BLaER1 treated with 17β-estradiol and CSF1 and Interleukin-3, amounts not matched to agents 10 nM and 100 nM (cell line): ENCODE data around the gene KCNH5.
A peak's percentile ranks its signal among the peaks of the same experiment; 100 is the strongest.

Experiments used
- H3K27ac ChIP-seq, 11 experiments: shearing (Covaris generic); formaldehyde crosslinking; 2 replicates each; pipeline ENCODE4 v1.8.1; 2022
- H3K27me3 ChIP-seq, 11 experiments: shearing (Covaris generic); formaldehyde crosslinking; 2 replicates each; pipeline ENCODE4 v1.8.1; 2022
- H3K36me3 ChIP-seq, 11 experiments: shearing (Covaris generic); formaldehyde crosslinking; 2 replicates each; pipeline ENCODE4 v1.8.1; 2022
- H3K4me1 ChIP-seq, 10 experiments: shearing (Covaris generic); formaldehyde crosslinking; 2 replicates each; pipeline ENCODE4 v1.8.1; 2022
- H3K4me2 ChIP-seq, 11 experiments: shearing (Covaris generic); formaldehyde crosslinking; 2 replicates each; pipeline ENCODE4 v1.8.1; 2022
- H3K4me3 ChIP-seq, 10 experiments: shearing (Covaris generic); formaldehyde crosslinking; 2 replicates each; pipeline ENCODE4 v1.8.1; 2022
- H3K9ac ChIP-seq, 11 experiments: shearing (Covaris generic); formaldehyde crosslinking; 2 replicates each; pipeline ENCODE4 v1.8.1; 2022
- H3K9me3 ChIP-seq, 11 experiments: shearing (Covaris generic); formaldehyde crosslinking; replicated peaks in 1 of 11; 2 replicates each; pipeline ENCODE4 v1.8.1; 2022
- H4K20me1 ChIP-seq, 11 experiments: shearing (Covaris generic); formaldehyde crosslinking; 2 replicates each; pipeline ENCODE4 v1.8.1; 2022
- Cebpa-rat ChIP-seq, 11 experiments: shearing (Covaris generic); IDR thresholded peaks; 2 replicates each; pipeline ENCODE4 v1.8.1; 2022

Gene KCNH5

DNA sequence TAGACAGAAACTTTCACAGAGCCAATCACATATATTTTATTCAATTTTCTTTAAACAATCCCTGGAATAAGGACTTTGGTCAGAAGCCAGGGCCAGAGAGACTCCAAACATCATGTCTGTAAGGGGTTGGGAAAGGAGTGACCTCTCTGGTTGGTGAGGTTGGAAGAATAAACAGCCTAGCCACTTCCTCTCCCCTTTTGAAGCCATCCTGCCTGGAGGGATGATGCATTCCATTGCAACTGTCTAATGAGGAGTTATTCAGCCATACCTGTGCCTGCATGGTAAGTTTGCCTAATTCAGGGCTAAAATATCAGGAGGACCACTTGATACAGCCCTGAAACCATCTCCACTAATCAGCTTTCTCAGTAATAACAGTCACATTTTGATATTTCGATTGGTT, 299.8 kb downstream of the KCNH5 start:
- Histone ChIP-seq H3K27me3 (no peaks in the 10 kb centered on the region), H4K20me1 (no peaks in the 10 kb centered on the region; a peak in 1 of 22 replicates), H3K36me3 (no peaks in the 10 kb centered on the region), H3K9ac (no peak overlapping the region), H3K4me3 (no peak overlapping the region), H3K4me1 (peaks cover 0 to 16% (median 2%) of the 10 kb centered on the region in 10 experiments; a peak in 5 of 20 replicates), H3K9me3 (no peaks in the 10 kb centered on the region), H3K4me2 (peak overlapping the region in 1 of 11 experiments; percentile 37; a peak in 1 of 22 replicates), H3K27ac (no peak overlapping the region)
- no peak for TF ChIP-seq Cebpa-rat (IDR thresholded peaks at IDR 0.05)

DNA sequence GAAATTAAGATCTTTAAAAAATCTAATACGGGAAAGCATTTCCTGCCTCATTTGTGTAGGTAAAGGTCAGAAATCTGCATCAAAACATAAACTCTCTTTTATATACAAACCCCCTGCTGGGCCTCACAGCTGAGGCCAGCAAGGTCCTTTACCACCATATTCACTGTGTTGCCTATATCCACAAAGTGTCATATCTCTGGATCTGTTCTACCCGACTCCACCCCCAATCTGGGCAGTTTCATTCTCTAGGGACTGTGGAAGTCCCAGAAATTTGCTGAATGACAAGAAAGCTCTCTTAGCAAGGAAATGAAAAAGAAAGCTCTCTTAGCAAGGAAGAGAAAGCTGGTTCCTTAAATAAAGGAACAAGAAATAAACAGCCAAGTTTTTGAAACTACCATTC, 301.7 kb downstream of the KCNH5 start:
- H3K4me3 ChIP-seq, result no peak overlapping the region
- peak overlapping the region in 2 of 11 experiments; percentile 42 to 46; a peak in 3 of 22 replicates for H3K4me2 ChIP-seq
- H3K9me3 ChIP-seq, result no peaks in the 10 kb centered on the region
- no peaks in the 10 kb centered on the region for H3K36me3 ChIP-seq
- no peak overlapping the region for H3K9ac ChIP-seq
- TF ChIP-seq Cebpa-rat (IDR thresholded peaks at IDR 0.05), result no peak
- no peaks in the 10 kb centered on the region; a peak in 1 of 22 replicates for H4K20me1 ChIP-seq
- 0 out of 22 replicates have a peak overlapping the region, but pooled peaks of 1 of the 11 experiments have one; percentile 6 for H3K27ac ChIP-seq
- H3K27me3 ChIP-seq, result no peaks in the 10 kb centered on the region
- peaks cover 0 to 16% (median 2%) of the 10 kb centered on the region in 10 experiments; a peak in 5 of 20 replicates for H3K4me1 ChIP-seq

DNA sequence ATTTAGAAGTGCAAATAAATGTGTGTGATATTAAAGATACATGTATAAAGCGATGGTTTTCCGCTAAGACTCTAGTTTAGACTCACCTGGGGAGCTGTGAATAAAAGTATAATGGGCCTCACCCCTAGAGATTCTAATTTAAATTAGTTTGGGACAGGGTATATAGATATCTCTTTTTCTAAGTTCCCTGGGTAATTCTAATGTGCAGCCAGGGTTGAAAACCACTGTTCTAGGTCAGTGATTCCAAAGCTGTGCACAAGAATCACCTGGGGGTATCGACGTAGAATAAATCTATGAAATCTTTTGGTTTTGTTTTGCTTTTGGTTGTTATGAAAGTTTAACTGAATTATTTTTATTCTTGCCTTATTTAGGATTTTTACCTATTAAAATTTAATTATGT, 302.1 kb downstream of the KCNH5 start:
- H3K4me1 ChIP-seq, result peaks cover 0 to 16% (median 2%) of the 10 kb centered on the region in 10 experiments; a peak in 5 of 20 replicates
- no peak for TF ChIP-seq Cebpa-rat (IDR thresholded peaks at IDR 0.05)
- no peak overlapping the region for H3K27ac ChIP-seq
- H3K9me3 ChIP-seq, result no peaks in the 10 kb centered on the region
- no peaks in the 10 kb centered on the region for H3K27me3 ChIP-seq
- no peaks in the 10 kb centered on the region for H4K20me1 ChIP-seq
- no peak overlapping the region for H3K9ac ChIP-seq
- H3K36me3 ChIP-seq, result no peaks in the 10 kb centered on the region
- H3K4me3 ChIP-seq, result no peak overlapping the region
- no peak overlapping the region for H3K4me2 ChIP-seq

DNA sequence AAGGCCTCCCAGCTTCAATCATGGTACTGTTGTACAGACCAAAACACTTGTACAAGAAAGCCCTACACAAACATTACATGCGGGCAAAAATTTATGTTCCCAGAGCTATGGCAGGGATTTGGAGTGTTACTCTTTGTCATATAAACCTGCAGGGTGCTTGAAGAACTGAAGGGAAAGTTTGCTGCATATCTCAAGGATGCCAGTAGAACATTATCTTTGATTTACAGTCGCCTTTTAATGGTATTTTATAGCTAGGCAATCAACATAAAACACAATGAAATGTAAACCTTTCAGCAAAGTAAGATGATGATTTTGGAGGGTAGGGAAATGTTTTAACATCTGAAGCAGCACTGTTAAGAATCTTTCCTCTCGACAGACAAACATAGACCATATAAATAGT, 305.6 kb downstream of the KCNH5 start:
- TF ChIP-seq Cebpa-rat (IDR thresholded peaks at IDR 0.05), result no peak
- Histone ChIP-seq H3K4me3 (no peak overlapping the region), H4K20me1 (no peaks in the 10 kb centered on the region)

DNA sequence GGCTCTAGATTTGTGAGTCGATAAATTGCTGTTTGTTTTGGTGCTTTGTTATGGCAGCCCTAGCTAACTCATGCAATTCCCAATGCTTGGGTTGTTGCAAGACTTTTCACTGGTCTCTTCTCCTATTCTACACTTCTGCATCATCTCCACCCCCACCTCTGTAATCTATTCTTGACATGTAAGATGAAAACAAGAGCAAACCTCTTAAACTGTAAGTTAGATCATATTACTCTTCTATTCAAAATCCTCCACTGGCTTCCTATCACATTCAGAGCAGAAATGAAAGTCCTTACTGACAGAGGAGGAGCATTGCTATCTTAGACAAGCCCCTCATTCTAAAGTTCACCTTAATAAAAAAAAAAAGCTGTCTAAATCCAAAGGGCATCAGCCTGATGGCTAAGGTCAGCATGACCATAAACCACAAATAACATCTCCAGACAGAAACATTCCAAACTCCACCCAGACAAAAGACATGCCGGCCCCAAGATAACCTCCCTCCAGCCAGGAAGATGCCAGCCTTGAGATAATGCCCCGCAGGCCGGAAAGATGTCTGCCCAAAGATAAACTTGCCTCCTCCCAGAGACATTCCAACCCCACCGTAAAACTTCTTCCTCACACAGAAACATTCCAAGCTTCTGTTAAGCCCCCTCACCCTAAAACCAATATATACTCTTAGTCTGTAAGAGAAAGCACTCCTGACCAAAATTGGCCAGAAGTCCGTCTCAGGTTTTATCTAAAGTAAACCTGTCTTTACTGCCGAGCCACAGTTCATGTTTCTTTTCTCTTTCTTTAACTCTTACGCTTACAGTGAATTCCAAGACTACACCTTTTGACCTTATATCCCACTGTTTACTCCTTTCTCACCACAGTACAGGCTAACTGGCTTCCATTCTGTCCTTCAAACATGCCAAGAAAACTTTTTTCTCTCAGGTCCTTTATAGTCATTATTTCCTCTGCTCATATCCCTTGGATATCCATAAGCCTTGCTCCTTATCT, 308.9 kb downstream of the KCNH5 start:
- no peak overlapping the region for H3K4me2 ChIP-seq
- H3K27ac ChIP-seq, result no peak overlapping the region
- no peaks in the 10 kb centered on the region for H4K20me1 ChIP-seq
- H3K4me3 ChIP-seq, result no peak overlapping the region
- H3K9me3 ChIP-seq, result no peaks in the 10 kb centered on the region
- TF ChIP-seq Cebpa-rat (IDR thresholded peaks at IDR 0.05), result no peak
- no peaks in the 10 kb centered on the region for H3K4me1 ChIP-seq
- no peak overlapping the region for H3K9ac ChIP-seq
- H3K27me3 ChIP-seq, result no peaks in the 10 kb centered on the region
- H3K36me3 ChIP-seq, result no peaks in the 10 kb centered on the region

More for the DNA sequence above, 305.6 kb downstream of the KCNH5 start:
- Histone ChIP-seq H3K9me3 (no peaks in the 10 kb centered on the region), H3K36me3 (no peaks in the 10 kb centered on the region), H3K4me2 (no peak overlapping the region), H3K9ac (no peak overlapping the region), H3K27me3 (no peaks in the 10 kb centered on the region), H3K4me1 (peaks cover 0 to 9% (median 2%) of the 10 kb centered on the region in 10 experiments; a peak in 5 of 20 replicates), H3K27ac (no peak overlapping the region)

DNA sequence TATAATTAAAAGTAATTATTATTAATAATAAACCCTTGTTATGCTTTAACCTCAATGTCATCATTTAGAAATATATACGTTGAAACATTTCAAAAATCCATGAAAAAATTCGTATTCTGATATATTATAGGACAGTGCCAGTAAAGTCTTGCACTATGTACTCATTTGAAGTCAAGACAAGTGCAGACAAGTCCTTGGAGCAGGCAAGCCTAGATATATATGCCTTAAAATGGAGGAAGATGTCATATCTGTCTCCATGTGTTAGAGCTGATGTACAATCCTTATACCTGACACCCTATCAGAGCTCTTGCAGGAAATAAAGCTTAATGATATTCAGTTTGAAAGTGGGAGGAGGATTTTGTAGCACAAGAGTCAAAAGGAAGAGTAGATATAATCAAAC, 310.4 kb downstream of the KCNH5 start:
- no peak overlapping the region for H3K4me2 ChIP-seq
- H3K36me3 ChIP-seq, result no peaks in the 10 kb centered on the region
- no peaks in the 10 kb centered on the region for H3K27me3 ChIP-seq
- no peak overlapping the region for H3K4me3 ChIP-seq
- no peaks in the 10 kb centered on the region for H3K4me1 ChIP-seq
- H3K9ac ChIP-seq, result no peak overlapping the region
- H4K20me1 ChIP-seq, result no peaks in the 10 kb centered on the region
- TF ChIP-seq Cebpa-rat (IDR thresholded peaks at IDR 0.05), result no peak
- H3K27ac ChIP-seq, result no peak overlapping the region
- no peaks in the 10 kb centered on the region for H3K9me3 ChIP-seq

DNA sequence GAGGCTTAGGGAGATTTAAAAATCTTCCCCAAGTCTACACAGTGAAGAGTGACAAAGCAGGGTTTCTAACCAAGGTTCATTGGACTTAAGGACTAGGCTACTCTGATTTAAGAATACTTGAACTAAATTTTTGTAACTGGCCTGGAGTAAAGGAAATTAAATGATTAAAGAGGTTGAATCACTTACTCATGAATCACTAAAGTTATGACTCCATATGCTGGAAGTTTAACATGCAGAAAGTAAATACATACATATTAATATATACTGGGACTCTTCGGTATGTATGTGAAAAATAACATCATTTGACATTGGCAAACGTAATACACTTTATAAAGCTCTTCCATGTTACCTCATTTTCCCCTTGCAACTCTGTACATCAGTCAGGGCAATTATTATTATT, 322.9 kb downstream of the KCNH5 start:
- TF ChIP-seq Cebpa-rat (IDR thresholded peaks at IDR 0.05), result no peak
- no peaks in the 10 kb centered on the region for H3K27me3 ChIP-seq
- H3K4me1 ChIP-seq, result no peaks in the 10 kb centered on the region
- H3K4me3 ChIP-seq, result no peak overlapping the region
- H3K9ac ChIP-seq, result no peak overlapping the region
- no peak overlapping the region for H3K4me2 ChIP-seq
- H3K9me3 ChIP-seq, result no peaks in the 10 kb centered on the region
- H4K20me1 ChIP-seq, result no peaks in the 10 kb centered on the region
- no peaks in the 10 kb centered on the region for H3K36me3 ChIP-seq
- no peak overlapping the region for H3K27ac ChIP-seq

DNA sequence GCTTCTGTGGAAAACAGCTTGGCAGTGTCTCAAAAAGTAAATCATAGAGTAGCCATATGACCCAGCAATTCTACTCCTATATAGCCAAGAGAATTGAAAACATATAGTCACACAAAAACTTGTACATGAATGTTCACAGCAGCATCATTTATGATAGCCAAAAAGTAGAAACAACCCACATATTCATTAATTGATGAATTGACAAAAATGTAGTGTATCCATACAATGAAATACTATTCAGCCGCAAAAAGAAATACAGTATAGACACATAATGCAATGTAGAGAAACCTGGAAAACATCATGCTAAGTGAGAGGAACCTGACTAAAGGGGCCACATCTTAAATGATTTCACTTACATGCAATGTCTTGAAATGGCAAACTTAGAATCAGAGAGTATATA, 326.6 kb downstream of the KCNH5 start:
- Histone ChIP-seq H3K4me3 (no peak overlapping the region), H4K20me1 (no peaks in the 10 kb centered on the region), H3K4me2 (no peak overlapping the region), H3K4me1 (no peaks in the 10 kb centered on the region), H3K27me3 (no peaks in the 10 kb centered on the region), H3K9ac (no peak overlapping the region), H3K36me3 (no peaks in the 10 kb centered on the region), H3K27ac (no peak overlapping the region), H3K9me3 (no peaks in the 10 kb centered on the region)
- no peak for TF ChIP-seq Cebpa-rat (IDR thresholded peaks at IDR 0.05)

DNA sequence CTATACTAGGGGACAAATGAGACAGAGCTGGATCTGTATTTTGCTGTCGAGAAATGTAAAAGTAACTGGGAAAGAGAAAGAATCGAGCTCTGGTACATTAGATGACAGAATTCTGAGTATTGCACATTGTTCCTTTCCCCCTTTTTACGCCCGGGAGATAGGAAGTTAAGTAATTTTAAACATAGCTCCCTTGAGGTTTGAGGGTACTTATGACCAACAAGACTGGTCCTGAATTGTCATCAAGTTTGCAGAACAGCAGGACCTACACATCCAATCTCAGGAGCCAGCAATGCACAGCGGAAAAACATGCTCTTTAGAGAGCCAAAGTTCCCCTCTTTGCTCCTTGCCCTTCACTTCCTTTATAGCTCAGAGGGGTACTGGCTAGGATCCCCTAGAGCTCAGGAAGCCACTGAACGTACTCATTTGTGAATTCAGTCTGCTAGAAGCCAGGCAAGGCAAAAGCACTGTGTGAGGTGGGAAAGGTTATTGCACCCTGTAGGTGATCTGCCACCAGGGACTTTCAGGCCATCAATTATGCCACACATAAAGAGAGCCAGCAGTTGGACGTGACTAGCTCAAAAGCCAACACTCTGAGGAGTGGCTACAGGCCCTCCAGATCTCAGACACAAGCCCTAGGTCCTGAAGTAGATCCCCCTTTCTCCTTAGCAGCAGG, 333.8 kb downstream of the KCNH5 start:
- no peaks in the 10 kb centered on the region for H4K20me1 ChIP-seq
- H3K4me1 ChIP-seq, result peaks cover 0 to 14% (median 10%) of the 10 kb centered on the region in 10 experiments; a peak in 16 of 20 replicates
- peak overlapping the region in 9 of 11 experiments; percentile 10 to 55 (median 39); a peak in 14 of 22 replicates for H3K4me2 ChIP-seq
- H3K27ac ChIP-seq, result no peak overlapping the region
- H3K9me3 ChIP-seq, result no peaks in the 10 kb centered on the region
- H3K36me3 ChIP-seq, result no peaks in the 10 kb centered on the region
- H3K9ac ChIP-seq, result no peak overlapping the region
- H3K27me3 ChIP-seq, result no peaks in the 10 kb centered on the region
- H3K4me3 ChIP-seq, result no peak overlapping the region
- TF ChIP-seq Cebpa-rat (IDR thresholded peaks at IDR 0.05), result no peak
